HG02588 (cell line): ENCODE measurements around the gene MEGF6.

Experiments
- ATAC-seq: cut with Tn5 transposase; IDR thresholded peaks from one replicate; pipeline ENCODE4 v1.9.1; 2021; ENCODE audit warnings: mild to moderate bottlenecking, moderate library complexity; ENCODE audit not compliant: unreplicated experiment

The MEGF6 gene

DNA sequence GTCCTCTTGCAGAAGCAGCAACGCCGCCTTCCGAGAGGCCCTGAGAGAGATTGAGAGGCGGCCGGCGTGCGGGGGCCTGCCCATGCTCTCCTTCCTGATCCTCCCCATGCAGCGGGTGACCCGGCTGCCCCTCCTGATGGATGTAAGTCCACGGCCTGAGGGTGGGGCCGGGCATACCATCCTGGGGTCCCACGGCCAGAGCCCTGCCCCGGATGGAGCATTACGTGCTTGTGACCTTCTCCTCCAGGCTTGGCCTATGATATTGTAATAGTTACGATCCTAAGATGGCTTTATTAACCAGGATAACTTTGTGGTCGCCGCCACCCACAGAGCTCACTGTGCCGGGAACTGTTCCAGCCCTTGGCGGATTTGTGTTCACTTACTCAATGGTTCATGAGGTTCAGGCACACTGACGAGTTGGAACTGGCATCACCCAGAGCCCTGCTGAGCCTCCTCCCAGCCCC lies 137.9 kb downstream of the MEGF6 start:
- ATAC-seq = no peak

DNA sequence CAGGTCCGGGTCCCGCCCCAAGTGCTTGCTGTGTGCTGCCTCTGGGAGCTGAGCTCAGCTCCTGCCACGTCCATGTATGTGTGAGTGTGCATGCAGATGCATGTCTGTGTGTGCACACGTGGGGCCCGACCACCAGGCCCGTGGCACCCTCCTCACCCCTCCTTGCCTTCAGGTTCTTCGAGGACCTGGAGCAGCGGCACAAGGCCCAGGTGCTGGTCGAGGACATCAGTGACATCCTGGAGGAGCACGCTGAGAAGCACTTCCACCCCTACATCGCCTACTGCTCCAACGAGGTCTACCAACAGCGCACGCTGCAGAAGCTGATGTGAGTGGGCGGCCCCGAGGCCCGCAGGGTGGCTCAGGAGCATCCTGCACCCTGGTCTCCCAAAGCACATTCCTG lies 138.4 kb downstream of the MEGF6 start:
- no peak for ATAC-seq

DNA sequence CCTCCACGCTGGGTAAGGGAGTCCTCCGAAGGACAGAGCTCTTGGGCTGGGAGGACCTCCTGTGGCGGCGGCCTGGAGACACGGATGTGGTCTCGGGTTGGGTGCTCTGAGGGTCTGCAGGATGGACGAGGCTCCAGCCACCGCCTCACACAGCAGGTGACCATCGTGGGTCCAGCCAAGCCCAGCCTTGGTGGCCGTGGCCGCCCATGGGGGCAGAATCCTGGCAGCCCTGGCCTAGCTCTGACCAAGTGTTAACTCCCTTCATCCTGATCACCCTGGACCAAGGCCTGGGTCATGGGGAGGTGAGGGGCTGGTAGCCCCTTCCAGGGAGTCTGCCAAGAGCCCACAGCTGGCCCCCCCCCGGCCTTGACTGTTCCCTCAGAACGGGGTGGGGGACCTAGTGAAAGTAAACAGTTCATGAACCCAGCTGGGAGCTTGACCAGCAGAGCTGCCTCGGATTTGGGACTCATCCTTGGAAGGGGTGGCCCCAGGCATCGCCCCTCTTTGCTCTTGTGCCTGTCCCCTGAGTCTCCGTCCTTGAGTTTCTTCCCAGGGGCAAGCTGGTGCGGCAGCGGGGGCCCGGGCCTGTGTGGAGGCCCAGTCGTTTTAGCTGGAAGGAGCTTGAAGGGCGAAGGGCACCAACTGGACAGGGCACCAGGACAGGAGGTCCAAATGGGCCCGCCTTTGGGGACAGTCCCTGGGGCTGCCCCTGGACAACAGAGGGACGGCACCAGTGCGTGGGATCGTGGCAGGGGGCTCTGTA lies 139.0 kb downstream of the MEGF6 start:
- no peak for ATAC-seq

DNA sequence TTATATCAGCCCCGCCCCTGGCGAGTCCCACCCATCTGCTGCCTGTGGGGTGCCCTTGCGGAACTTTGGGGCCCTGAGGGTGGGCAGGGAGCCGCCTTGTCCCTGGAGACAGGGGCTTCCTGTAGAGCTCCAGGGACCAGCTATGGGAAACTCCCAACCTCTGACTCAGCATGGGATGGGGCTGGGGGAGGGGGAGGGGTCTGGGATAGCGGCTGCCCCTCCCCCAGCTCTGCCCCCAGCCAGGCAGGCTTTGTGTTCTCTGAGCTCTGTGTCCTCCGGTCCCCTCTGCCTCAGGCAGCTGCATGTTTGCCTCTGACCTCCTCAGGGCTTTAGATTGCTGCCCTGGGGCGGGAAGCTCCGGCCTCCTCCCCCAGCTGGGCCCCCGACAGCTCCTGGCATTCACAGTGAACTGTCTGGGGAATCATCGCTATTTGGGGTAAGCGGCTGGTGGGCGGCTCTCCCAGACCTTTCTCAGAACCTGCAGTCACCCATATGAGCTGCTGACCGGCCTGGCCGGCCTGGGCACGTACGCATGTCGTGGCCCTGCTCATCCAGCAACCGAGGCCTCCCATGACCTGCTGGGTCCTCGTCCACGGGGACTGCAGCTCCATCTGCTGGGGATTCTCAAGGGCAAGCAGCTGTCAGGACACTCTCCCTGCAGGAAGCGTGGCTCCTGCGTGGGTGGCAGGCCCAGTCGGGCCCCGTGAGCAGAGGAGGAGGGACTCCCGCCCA lies 139.8 kb downstream of the MEGF6 start:
- no peak for ATAC-seq

DNA sequence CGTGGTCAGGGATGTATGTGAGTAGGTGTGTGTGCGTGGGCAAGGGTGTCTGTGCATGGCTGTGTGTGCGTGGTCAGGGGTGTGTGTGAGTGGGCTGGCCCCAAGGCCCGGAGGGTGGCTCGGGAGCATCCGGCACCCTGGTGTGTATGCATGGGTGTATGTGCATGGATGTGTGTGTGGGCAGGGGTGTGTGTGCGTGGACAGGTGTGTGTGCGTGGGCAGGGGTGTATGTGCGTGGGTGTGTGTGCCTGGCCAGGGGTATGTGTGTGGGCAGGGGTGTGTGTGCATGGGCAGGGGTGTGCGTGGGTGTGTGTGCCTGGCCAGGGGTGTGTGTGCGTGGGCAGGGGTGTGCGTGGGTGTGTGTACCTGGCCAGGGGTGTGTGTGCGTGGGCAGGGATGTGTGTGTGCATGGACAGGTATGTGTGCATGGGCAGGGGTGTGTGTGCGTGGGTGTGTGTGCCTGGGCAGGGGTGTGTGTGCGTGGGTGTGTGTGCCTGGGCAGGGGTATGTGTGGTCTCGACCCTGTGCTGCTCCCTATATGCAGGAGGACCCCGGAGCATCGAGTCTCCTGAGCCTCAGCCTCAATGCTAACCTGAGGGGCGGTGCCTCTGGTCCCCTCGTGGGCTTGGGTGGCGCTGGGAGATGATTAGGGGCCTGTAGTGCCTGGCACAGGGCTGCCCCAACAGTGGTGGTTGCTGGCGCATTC lies 140.5 kb downstream of the MEGF6 start:
- ATAC-seq = no peak

DNA sequence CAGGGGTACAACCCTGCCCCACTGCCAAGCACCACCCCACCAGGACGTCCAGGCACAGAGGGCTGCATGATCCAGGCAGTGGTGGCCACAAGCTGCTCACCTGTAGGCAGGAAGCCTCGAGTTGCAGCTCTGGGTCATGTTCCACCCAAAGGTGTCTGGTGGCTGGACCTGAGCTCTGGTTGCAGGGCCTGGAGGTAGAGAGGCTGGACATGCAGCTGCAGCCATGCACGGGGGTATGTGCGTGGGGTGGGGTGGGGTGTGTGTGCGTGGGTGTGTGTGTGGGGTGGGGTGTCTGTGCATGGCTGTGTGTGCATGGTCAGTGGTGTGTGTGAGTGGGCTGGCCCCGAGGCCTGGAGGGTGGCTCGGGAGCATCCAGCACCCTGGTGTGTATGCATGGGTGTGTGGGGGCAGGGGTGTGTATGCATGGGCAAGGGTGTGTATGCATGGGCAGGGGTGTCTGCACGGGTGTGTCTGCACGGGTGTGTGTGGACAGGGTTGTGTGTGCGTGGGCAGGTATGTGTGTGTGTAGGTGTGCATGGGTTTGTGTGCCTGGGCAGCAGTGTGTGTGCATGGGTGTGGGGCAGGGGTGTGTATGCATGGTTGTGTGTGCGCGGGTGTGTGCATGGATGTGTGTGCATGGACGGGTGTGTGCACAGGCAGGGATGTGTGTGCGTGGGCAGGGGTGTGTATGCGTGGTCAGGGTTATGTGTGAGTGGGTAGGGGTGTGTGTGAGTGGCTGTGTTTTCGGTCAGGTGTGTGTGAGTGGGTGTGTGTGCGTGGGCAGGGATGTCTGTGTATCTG lies 141.3 kb downstream of the MEGF6 start:
- no peak for ATAC-seq

DNA sequence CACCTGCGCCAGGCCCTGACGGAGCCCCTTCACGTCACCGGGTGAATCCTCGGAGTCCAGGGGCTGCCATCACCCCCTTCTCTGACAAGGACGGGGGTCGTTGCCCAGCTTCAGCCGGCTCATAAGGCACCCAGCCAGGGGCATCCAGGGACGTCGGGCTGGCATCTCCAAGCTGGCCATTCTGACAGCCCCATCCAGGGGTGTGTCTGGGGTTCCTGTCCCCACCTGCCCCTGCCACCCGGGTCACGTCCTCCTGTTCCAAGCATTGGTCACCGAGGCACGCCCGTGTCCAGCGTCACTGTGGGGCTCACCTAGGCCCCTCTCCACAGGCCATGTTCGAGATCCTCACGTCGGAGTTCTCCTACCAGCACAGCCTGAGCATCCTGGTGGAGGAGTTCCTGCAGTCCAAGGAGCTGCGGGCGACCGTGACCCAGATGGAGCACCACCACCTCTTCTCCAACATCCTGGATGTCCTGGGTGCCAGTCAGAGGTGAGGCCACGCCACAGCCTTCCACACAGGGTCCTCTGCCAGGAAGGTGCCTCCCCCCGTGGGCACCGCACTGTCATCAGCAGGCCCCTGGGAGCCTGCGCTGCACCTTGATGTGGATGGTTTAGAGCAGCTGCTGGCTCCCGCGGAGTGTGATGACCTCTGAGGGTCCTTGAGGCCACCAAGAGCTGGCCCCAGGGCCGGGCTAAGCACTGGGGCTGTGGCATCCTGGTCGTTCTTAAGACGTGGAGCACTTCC lies 142.0 kb downstream of the MEGF6 start:
- ATAC-seq = no peak

DNA sequence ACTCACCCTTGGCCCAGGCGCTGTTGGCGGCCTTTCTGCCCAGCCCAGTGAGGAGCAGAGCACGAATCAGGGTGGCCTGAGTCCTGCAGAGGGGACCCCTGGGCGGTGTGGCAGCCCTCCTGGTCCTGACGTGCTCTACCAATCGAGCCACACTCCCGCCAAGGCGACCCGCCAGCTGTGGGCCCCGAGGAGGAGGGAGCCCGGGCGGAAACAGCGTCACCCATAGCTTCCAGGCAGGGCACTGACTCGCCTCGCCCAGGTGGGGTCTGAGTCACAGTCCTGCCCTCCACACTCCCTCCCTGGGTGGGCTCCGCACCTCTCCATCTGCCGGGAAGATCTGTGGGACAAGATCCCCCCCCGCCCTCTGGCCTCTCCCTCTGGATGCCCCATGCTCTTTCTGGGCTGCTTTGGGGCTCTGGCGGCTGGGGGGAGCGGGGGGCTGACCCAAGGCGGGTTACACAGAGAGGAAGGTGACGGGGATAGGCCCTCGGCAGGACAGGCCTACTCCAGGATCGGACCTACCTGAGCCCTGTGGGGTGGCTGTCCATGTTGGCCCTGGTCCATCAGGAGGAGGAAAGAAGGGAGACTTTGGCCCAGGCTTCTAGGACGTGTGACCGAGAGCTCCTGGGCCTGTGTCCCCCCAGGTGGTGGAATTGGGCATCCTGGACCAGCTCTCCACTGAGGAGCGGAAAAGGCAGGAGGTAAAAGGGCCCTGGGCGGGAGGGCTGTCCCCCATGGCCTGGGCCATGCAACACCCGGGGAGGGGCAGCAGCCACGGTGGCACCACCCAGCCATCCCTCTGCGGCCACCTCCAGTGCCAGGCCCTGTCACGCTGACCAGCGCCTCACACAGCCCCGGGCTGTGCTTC lies 142.8 kb downstream of the MEGF6 start:
- ATAC-seq = no peak

DNA sequence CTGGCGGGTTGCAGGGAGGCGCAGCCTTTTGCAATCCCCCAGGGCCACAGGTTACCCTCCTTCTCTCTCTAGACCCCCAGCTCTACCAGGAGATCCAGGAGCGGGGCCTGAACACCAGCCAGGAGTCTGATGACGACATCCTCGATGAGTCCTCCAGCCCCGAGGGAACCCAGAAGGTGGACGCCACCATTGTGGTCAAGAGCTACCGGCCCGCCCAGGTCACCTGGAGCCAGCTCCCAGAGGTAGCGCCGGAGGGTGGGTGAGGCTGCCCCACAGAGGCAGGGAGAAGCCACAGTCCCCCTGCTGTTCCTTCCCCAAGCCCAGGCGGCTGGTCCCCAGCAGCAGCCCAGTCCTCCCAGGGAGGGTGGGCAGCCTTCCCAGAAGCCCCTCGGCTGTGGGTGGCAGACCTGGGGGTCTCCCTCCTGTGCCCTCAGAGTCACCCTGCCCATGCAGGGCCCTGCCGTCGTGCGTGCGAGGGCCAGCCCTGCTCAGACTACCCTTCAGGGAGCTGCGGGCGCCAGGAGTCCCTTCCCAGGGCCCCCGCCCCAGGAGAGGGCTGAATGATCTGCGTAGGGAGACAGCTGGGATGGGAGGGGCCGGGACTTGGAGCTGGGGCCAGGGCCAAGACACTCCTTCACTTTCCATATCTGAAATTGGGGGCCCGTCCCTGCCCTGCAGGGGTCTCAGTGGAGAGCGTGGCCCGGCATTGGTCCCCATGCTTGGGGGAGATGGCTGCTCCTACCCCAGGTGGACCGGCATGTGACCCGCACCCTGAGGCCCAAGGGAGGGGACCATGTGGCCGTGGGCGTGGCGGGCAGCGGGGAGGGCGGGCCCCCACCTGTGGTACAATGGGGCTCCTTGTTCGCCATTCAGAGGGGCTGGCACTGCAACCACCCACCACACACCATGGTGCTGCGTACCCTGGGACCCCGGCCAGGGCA lies 143.9 kb downstream of the MEGF6 start:
- ATAC-seq = no peak

DNA sequence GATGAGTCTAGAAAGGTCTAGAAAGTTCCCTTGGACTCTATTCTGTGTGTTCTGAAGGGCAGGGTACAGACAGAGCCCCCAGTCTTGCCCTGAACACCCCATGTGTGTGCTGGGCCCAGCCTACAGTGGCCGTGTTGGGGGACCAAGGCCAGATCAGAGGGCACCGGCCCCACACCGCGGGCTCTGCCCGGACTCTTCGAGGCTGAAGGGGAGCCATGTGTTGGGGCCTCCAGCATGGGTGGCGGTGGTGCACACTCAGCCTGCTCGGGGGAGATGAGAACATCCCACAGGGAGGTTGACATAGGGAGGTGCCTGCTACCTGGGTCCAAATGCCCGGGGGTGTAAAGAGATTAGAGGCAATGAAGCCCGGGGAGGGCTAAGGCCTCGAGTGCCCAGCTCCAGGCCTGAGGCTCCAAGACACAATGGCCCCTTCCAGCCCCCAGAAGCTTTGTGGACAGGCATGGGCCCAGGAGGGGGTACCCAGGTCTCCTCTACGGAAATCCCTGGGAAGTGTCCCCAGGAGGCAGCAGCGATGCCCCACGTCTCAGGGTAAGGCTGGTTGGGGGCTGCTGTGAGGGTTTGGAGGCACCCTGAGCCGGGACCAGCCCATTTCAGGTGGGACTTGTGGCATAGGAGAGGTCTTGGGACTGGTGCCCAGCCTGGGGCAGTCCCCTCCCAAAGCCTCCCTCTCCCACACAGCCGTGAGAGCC lies 144.8 kb downstream of the MEGF6 start:
- no peak for ATAC-seq

DNA sequence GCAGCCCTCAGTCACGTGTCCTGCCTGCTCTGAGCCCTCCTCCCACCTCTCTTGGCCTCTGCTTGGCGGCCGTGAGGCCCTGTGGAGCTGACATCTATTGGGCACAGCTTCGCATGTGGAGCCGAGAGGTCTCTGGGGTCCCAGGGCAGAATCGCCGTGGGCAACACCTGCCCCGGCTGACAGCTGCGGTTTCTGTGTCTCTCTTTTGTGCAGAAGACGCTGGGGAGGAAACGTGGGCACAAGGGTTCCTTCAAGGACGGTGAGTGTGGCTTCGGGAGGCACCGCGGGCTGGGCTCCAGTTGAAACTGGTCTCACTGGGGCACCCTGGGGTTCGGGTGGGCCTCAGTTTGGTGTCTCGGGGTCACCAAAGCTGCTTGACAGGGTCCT lies 145.4 kb downstream of the MEGF6 start:
- ATAC-seq = no peak

DNA sequence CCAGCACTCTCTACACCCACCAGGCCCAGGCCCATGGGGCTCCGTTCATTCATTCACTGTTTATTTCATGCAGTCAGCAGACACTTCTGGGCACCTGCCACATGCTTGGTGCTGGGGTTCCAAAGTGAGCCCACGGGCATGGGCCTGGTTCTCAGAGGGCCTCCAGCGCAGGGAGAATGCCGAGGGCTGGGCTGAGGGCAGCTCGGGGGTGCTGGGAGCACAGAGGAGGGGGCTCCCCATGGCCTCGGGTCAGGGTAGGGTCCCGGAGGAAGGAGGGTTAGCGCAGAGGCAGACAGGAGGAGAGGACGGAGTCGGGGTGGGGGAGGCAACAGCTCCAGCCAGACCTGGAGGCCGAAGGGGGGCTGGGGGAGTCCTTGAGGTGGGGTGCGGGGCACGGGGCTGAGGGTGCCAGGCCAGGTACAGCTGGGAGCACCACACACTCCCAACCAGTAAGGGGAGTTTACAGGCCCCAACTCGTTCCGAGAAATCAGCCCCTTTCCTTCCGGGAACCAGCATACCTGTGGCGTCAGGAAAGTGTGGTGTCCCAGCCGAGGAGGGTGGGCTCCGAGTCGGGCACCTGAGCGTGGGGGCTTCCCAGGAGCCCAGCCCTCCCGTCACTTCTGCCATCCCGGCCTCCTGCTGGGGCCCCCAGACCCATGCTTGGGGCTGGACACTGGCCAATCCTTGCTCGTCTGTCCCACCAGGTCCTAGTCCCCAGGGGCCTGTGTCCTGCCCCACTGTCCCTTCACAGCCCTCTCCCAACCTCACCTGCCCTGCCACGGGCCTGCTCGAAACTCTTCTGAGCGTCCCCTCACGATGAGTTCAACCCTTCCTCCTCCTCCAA lies 146.0 kb downstream of the MEGF6 start:
- ATAC-seq = no peak

DNA sequence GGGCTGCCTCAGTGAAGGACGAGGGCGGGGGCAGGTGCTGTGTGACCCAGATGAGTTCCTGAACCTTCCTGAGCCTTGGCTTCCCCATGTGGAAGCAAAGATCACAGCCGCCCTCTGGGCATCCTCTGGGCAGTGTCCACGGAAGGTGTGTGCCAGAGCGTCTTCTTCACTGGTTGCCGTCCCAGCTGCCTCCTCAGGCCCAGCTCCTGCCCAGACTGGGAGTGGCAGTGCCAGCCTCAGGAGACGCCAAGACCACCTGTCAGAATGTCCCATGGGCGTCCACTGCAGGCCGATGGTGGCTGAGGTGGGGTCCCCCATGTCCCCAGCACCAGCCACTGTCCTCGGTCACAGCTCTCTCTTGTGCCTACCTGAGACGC lies 146.7 kb downstream of the MEGF6 start:
- no peak for ATAC-seq

DNA sequence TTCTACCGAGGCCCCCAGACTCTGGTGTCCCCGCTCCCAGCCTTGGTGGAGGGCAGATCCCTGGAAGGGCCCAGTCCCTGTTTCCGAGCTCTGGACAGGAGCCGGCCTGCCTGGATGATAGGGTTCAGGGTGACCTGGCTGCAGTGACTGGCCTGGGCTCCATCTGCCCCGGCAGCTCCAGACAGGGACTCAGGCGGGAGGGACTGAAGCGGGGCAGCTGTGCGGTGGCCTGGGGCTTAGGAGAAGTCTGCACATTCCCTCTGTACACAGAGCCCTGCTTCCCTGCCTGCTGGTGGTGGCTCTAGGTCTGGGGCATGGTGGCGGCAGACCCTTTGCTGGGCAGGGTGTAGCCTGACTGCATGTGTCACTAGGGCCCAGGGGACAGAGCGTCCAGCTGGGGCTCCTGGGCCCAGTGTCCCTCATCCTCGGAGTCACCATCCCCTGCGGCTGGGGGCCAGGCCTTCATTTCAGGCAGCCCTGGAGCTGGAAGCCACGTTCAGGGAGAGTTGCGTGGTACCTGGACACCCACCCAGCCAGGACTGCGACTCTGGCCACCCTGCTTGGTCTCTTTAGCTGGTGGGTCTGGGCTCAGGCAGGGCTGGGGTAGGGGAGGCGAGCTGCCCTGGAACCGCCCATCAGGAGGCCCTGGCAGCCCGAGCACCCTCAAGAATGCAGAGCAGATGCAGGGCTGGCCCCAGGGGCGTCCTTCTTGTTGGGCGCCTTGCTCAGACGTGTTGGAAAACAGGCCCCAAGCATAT lies 147.2 kb downstream of the MEGF6 start:
- ATAC-seq = no peak

DNA sequence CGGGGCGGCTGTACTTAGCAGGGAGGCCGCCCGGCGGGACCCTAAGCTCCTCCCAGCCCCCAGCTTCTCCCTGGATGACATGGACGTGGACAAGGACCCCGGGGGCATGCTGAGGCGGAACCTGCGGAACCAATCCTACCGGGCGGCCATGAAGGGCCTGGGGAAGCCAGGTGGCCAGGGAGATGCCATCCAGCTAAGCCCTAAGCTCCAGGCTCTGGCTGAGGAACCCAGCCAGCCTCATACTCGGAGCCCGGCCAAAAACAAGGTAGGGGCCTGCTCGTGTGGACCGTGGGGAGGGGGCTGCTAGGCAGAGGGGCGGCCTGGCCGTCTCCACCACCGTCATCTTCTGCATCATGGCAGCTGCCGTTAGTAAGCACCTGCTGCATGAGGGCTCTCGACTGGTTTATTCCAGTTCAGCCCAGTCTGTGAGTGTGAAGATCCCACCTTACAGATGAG lies 147.9 kb downstream of the MEGF6 start:
- ATAC-seq = no peak

DNA sequence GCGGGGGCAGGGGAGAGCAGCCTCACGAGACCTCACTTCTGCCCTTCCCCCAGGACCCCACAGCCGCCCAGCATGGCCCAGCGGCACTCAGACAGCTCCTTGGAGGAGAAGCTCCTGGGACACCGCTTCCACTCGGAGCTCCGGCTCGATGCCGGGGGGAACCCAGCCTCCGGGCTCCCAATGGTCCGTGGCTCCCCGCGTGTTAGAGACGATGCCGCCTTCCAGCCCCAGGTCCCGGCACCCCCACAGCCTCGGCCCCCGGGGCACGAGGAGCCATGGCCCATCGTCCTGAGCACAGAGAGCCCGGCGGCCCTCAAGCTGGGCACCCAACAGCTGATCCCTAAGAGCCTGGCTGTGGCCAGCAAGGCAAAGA lies 148.3 kb downstream of the MEGF6 start:
- ATAC-seq = no peak
